Uterus (tissue), 4 donors: Measurements from ENCODE around the gene IRF1. TPM values are rescaled to one million over a fixed set of nuclear protein-coding genes. Genes with fewer than 3 reads are reported as not detected.

ENCODE experiments used
- DNase-seq, 2 donors: peaks; one replicate each; pipeline ENCODE4 v3.0.0-alpha.2; 2019 to 2020
- H3K27ac ChIP-seq, 2 donors: fragments of 200-600 bp; sonication (generic); 1 replicate in 1 of 2; 2 replicates in 1 of 2; pipeline ENCODE4 v1.5.1; 2016 to 2018
- H3K27me3 ChIP-seq, 2 donors: fragments of 200-600 bp; sonication (generic); one replicate each; pipeline ENCODE4 v1.5.1; 2018 to 2019; ENCODE audit warnings: control low read depth in 1 of 2
- H3K36me3 ChIP-seq, 2 donors: fragments of 200-600 bp; sonication (generic); one replicate each; pipeline ENCODE4 v1.5.1; 2019; ENCODE audit warnings: control low read depth in 1 of 2
- H3K4me1 ChIP-seq, 2 donors: fragments of 200-600 bp; sonication (generic); one replicate each; pipeline ENCODE4 v1.5.1; 2018 to 2019; ENCODE audit warnings: control low read depth in 1 of 2
- H3K4me3 ChIP-seq, 2 donors: fragments of 200-600 bp; sonication (generic); 1 replicate in 1 of 2; 2 replicates in 1 of 2; pipeline ENCODE4 v1.5.1; 2018 to 2019; ENCODE audit warnings: mild to moderate bottlenecking in 1 of 2
- H3K9me3 ChIP-seq, 2 donors: fragments of 200-600 bp; sonication (generic); one replicate each; pipeline ENCODE4 v1.5.1; 2019; ENCODE audit warnings: control low read depth in 1 of 2
- POLR2A ChIP-seq, 2 donors: fragments of 450-650 bp; IDR thresholded peaks; one replicate each; pipeline ENCODE4 v1.6.1; 2016; ENCODE audit warnings: antibody characterized with exemption in 2 of 2, mild to moderate bottlenecking in 1 of 2, moderate library complexity in 1 of 2
- intact Hi-C: fragments of 100-400 bp; cut with DNase I; formaldehyde crosslinking; loops from one replicate; pipeline ENCODE4 v1.15.1; 2023; ENCODE audit warnings: low total_unique reads
- total RNA-seq, 4 donors: library from RNA; depleted of rRNA in 3 of 4; stranded (reverse); fragments of >200 nt in 3 of 4; gene quantifications; one replicate each; pipeline versions ENCODE4 v1.1.0 to v1.2.4, GENCODE V29; 2014 to 2023
- TF ChIP-seq, protein P1 (sequence below), 4 experiments: fragments of 200-600 bp in 2 of 4; fragments of 450-650 bp in 2 of 4; sonication (generic) in 2 of 4; IDR thresholded peaks; one replicate each; pipeline ENCODE4 v1.5.1; 2016 to 2019; ENCODE audit warnings: antibody characterized with exemption in 4 of 4, mild to moderate bottlenecking in 2 of 4, moderate library complexity in 1 of 4
- donor health status: DM: yes; HTN: yes; CAD: no.

The IRF1 gene
- total RNA-seq, 4 donors from 2014 or later = 3.8 to 110 (median 25.7) TPM

DNA sequence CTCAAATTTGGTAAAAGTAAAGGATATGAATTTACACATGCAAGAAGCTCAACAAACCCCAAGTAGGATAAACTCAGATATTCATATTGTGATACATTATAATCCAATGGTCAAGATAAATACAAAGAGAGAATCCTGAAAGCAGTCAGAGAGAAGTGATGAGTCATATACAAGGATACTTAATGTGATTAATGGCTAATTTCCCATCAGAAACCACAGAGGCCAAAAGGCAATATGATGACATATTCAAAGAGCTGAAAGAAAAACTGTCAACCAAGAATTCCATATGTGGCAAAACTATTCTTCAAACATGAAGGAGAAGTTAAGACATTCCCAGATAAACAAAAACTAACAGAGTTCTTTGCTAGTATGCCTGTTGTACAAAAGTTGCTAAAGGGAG is 19.5 kb upstream of the IRF1 start:
- H3K4me3 ChIP-seq = no peak overlapping the region
- H3K27me3 ChIP-seq = no peaks in the 10 kb centered on the region
- DNase-seq = no peak
- no peaks in the 10 kb centered on the region for H3K9me3 ChIP-seq
- intact Hi-C loops = no loop called here
- no peaks in the 10 kb centered on the region for H3K36me3 ChIP-seq
- no peak for TF ChIP-seq POLR2A (IDR thresholded peaks at IDR 0.05)
- TF ChIP-seq, protein P1, sequence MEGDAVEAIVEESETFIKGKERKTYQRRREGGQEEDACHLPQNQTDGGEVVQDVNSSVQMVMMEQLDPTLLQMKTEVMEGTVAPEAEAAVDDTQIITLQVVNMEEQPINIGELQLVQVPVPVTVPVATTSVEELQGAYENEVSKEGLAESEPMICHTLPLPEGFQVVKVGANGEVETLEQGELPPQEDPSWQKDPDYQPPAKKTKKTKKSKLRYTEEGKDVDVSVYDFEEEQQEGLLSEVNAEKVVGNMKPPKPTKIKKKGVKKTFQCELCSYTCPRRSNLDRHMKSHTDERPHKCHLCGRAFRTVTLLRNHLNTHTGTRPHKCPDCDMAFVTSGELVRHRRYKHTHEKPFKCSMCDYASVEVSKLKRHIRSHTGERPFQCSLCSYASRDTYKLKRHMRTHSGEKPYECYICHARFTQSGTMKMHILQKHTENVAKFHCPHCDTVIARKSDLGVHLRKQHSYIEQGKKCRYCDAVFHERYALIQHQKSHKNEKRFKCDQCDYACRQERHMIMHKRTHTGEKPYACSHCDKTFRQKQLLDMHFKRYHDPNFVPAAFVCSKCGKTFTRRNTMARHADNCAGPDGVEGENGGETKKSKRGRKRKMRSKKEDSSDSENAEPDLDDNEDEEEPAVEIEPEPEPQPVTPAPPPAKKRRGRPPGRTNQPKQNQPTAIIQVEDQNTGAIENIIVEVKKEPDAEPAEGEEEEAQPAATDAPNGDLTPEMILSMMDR (IDR thresholded peaks at IDR 0.05) = no peak
- no peak overlapping the region for H3K27ac ChIP-seq
- H3K4me1 ChIP-seq = no peaks in the 10 kb centered on the region

DNA sequence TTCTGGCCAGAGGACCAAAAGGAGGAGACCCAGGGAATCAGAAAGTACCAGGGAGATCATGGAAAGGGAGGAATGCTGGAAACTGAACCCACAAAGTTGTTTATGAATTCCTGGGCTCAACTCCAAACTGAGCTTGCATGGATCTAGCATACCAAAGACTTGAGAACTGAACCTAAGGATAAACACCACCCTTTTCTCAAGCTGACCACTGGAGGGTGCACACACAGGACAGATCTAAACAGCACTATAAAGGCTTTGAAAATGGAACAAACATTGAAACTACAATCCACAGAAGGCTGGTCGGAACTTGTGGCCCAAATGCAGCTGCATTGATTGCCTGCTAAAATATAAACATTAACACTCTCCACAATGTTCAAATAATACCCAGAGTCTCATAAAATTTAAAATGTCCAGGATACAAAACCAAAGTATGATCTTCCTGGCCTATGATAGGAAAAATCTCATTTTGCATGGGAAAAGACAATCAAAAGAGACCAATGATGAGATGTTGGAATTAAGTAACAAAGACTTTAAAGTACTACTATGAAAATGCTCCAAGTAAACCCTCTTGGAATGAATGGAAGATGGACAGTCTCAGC is 15.6 kb upstream of the IRF1 start:
- TF ChIP-seq, protein P1 (IDR thresholded peaks at IDR 0.05) = peak; percentile 40 to 69 (median 57)
- TF ChIP-seq POLR2A (IDR thresholded peaks at IDR 0.05) = no peak
- peak in 1 of 2 donors; percentile 24 for DNase-seq
- no peaks in the 10 kb centered on the region for H3K4me1 ChIP-seq
- no peaks in the 10 kb centered on the region for H3K27me3 ChIP-seq
- H3K4me3 ChIP-seq = no peak overlapping the region
- H3K27ac ChIP-seq = peak overlapping the region; percentile 72 to 74
- no peaks in the 10 kb centered on the region for H3K36me3 ChIP-seq
- intact Hi-C loops = no loop called here
- no peaks in the 10 kb centered on the region for H3K9me3 ChIP-seq

DNA sequence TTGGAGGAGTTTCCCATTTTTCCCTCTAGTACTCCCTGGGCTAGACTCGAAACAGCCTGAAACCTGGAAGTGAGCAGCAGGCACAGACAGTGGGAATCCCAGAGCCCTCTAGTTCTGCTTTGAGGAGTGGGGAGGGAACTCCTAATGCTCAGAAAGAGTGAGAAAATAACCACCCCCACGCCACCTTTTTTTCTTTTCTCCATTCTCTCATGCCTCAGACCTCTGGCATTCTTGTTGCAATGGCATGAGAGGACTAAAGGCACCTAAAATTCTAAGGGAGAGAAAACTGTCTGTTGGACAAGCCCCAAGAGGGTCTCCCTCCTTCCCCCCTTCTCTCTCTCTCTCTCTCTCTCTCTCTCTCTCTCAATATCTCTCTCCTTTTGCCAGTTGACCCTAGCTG is 15.1 kb upstream of the IRF1 start:
- Histone ChIP-seq H3K36me3 (no peaks in the 10 kb centered on the region), H3K4me3 (no peak overlapping the region), H3K4me1 (no peaks in the 10 kb centered on the region), H3K9me3 (no peaks in the 10 kb centered on the region), H3K27me3 (no peaks in the 10 kb centered on the region), H3K27ac (peak overlapping the region; percentile 72 to 74)
- DNase-seq = no peak
- intact Hi-C loops = no loop called here
- TF ChIP-seq, protein P1 (IDR thresholded peaks at IDR 0.05) = no peak
- no peak for TF ChIP-seq POLR2A (IDR thresholded peaks at IDR 0.05)

DNA sequence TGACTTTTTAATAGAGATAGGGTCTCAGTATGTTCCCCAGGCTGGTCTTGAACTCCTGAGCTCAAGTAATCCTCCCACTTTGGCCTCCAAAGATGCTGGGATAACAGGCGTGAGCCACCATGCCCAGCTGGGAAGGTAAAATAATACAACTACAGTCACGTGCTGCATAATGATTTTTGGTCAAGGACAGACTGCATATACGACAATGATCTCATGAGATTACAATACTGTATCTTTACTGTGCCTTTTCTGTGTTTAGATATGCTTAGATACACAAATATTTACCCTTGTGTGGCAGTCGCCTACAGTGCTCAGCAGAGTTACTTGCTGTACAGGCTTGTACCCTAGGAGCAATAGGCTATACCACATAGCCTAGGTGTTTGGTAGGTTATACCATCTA is 14.2 kb upstream of the IRF1 start:
- intact Hi-C loops = no loop called here
- Histone ChIP-seq H3K4me1 (no peaks in the 10 kb centered on the region), H3K27ac (peak overlapping the region in 1 of 2 donors; percentile 74), H3K9me3 (no peaks in the 10 kb centered on the region), H3K27me3 (no peaks in the 10 kb centered on the region), H3K4me3 (no peak overlapping the region), H3K36me3 (no peaks in the 10 kb centered on the region)
- no peak for DNase-seq
- TF ChIP-seq, protein P1 (IDR thresholded peaks at IDR 0.05) = no peak
- TF ChIP-seq POLR2A (IDR thresholded peaks at IDR 0.05) = no peak

DNA sequence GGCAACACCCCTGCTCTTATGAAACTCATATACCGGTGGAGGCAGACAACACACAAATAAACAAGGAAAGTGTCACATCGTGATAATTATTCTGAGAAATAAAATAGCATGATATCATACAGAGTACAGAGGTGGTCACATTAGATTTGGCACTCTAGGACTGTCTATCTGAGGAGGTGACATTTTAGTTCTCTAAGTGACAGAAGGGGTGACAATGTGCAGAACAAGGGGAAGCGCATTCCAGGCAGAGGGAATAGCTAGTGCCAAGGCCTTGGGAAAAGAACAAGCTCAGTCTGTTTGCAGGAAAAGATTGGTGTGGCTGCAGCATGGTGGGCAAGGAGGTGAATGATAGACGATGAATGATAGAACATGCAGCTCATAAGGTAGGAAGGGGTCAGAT is 12.7 kb upstream of the IRF1 start:
- Histone ChIP-seq H3K27ac (peak overlapping the region in 1 of 2 donors; percentile 73), H3K36me3 (no peaks in the 10 kb centered on the region), H3K9me3 (no peaks in the 10 kb centered on the region), H3K4me1 (no peaks in the 10 kb centered on the region), H3K27me3 (no peaks in the 10 kb centered on the region), H3K4me3 (no peak overlapping the region)
- TF ChIP-seq, protein P1 (IDR thresholded peaks at IDR 0.05) = no peak
- no peak for TF ChIP-seq POLR2A (IDR thresholded peaks at IDR 0.05)
- intact Hi-C loops = no loop called here
- DNase-seq = no peak
